H9 (cell line): ENCODE measurements around the gene CLEC4E. TPM values are rescaled to one million over a fixed set of nuclear protein-coding genes. Genes with fewer than 3 reads are reported as not detected.
"Not testable (repeated sequence)": the region's sequence is repeated elsewhere in the genome, so short reads cannot be mapped to it uniquely, and the experiment has no call there.

Experiments used
- DNase-seq: peaks from one replicate; pipeline ENCODE4 v3.0.0-alpha.2; 2017
- H2AFZ ChIP-seq: one replicate; pipeline ENCODE4 v1.6.1; 2013; ENCODE audit warnings: mild to moderate bottlenecking, low read length, control low read depth, moderate library complexity
- H2AK5ac ChIP-seq: 2 replicates; pipeline ENCODE4 v1.6.1; 2013; ENCODE audit warnings: low read length, control low read depth, mixed read lengths; ENCODE audit not compliant: insufficient read length
- H2BK120ac ChIP-seq: one replicate; pipeline ENCODE4 v1.6.1; 2013; ENCODE audit warnings: low read depth, mild to moderate bottlenecking, low read length, control low read depth, inconsistent platforms; ENCODE audit not compliant: poor library complexity, severe bottlenecking
- H2BK12ac ChIP-seq: 2 replicates; pipeline ENCODE4 v1.6.1; 2013; ENCODE audit warnings: low read length, control low read depth, mixed read lengths, low read depth; ENCODE audit not compliant: insufficient read length
- H2BK15ac ChIP-seq: 2 replicates; pipeline ENCODE4 v1.6.1; 2013; ENCODE audit warnings: low read depth, low read length, control low read depth
- H2BK20ac ChIP-seq: one replicate; pipeline ENCODE4 v1.6.1; 2013; ENCODE audit warnings: low read depth, mild to moderate bottlenecking, low read length, control low read depth, inconsistent platforms; ENCODE audit not compliant: poor library complexity, severe bottlenecking
- H2BK5ac ChIP-seq: 2 replicates; pipeline ENCODE4 v1.6.1; 2013; ENCODE audit warnings: low read length, control low read depth, mixed read lengths; ENCODE audit not compliant: insufficient read length
- H3K14ac ChIP-seq: 2 replicates; pipeline ENCODE4 v1.6.1; 2013; ENCODE audit warnings: low read length, control low read depth; ENCODE audit not compliant: insufficient read depth
- H3K18ac ChIP-seq: 2 replicates; pipeline ENCODE4 v1.6.1; 2013; ENCODE audit warnings: low read depth, mild to moderate bottlenecking, mixed read lengths, low read length, control low read depth; ENCODE audit not compliant: insufficient read length
- H3K23ac ChIP-seq: 2 replicates; pipeline ENCODE4 v1.6.1; 2013; ENCODE audit warnings: low read length, control low read depth, mixed read lengths, low read depth; ENCODE audit not compliant: insufficient read length
- H3K23me2 ChIP-seq: 2 replicates; pipeline ENCODE4 v1.6.1; 2013; ENCODE audit warnings: low read depth, mild to moderate bottlenecking, mixed read lengths, low read length, control low read depth; ENCODE audit not compliant: insufficient read length, poor library complexity, severe bottlenecking
- H3K27ac ChIP-seq: 2 replicates; pipeline ENCODE4 v1.5.1; 2013; ENCODE audit warnings: low read length, control low read depth, mixed read lengths, low read depth; ENCODE audit not compliant: insufficient read length
- H3K27me3 ChIP-seq: 2 replicates; pipeline ENCODE4 v1.6.1; 2013; ENCODE audit warnings: low read length, control low read depth, inconsistent platforms; ENCODE audit not compliant: insufficient read depth
- H3K4ac ChIP-seq: 2 replicates; pipeline ENCODE4 v1.6.1; 2013; ENCODE audit warnings: low read depth, mild to moderate bottlenecking, control low read depth, inconsistent platforms, low read length, moderate library complexity
- H3K4me1 ChIP-seq: 2 replicates; pipeline ENCODE4 v1.6.1; 2013; ENCODE audit warnings: low read length, control low read depth, inconsistent platforms; ENCODE audit not compliant: insufficient read depth
- H3K4me2 ChIP-seq: 2 replicates; pipeline ENCODE4 v1.6.1; 2013; ENCODE audit warnings: low read length, control low read depth, mixed read lengths; ENCODE audit not compliant: insufficient read length, insufficient read depth
- H3K56ac ChIP-seq: 2 replicates; pipeline ENCODE4 v1.6.1; 2013; ENCODE audit warnings: low read depth, mild to moderate bottlenecking, mixed read lengths, low read length, control low read depth; ENCODE audit not compliant: insufficient read length
- H3K79me1 ChIP-seq: 2 replicates; pipeline ENCODE4 v1.6.1; 2013; ENCODE audit warnings: low read depth, mild to moderate bottlenecking, moderate library complexity, low read length, control low read depth, inconsistent platforms; ENCODE audit not compliant: insufficient read depth, poor library complexity, severe bottlenecking
- H3K79me2 ChIP-seq: 2 replicates; pipeline ENCODE4 v1.6.1; 2013; ENCODE audit warnings: low read length, control low read depth, inconsistent platforms; ENCODE audit not compliant: insufficient read depth
- H3K9ac ChIP-seq: 2 replicates; pipeline ENCODE4 v1.6.1; 2013; ENCODE audit warnings: low read length, control low read depth, mixed read lengths; ENCODE audit not compliant: insufficient read length; ENCODE audit errors: extremely low read depth
- H3K9me3 ChIP-seq: one replicate; pipeline ENCODE4 v1.6.1; 2013; ENCODE audit warnings: low read depth, low read length, inconsistent platforms; ENCODE audit not compliant: control insufficient read depth
- H3T11ph ChIP-seq: one replicate; pipeline ENCODE4 v1.6.1; 2013; ENCODE audit warnings: mild to moderate bottlenecking, low read length, control low read depth, inconsistent platforms
- H4K20me1 ChIP-seq: one replicate; pipeline ENCODE4 v1.6.1; 2013; ENCODE audit not compliant: control insufficient read depth, insufficient read length, insufficient read depth
- H4K5ac ChIP-seq: 2 replicates; pipeline ENCODE4 v1.6.1; 2013; ENCODE audit warnings: low read depth, mild to moderate bottlenecking, mixed read lengths, low read length, control low read depth; ENCODE audit not compliant: insufficient read length
- H4K8ac ChIP-seq: replicated peaks from 2 replicates; pipeline ENCODE4 v1.6.1; 2013; ENCODE audit warnings: low read length, control low read depth, mixed read lengths, low read depth; ENCODE audit not compliant: insufficient read length
- H4K91ac ChIP-seq: 2 replicates; pipeline ENCODE4 v1.6.1; 2013; ENCODE audit warnings: low read depth, mild to moderate bottlenecking, moderate library complexity, mixed read lengths, low read length, control low read depth; ENCODE audit not compliant: insufficient read length
- H3K27ac Mint-ChIP-seq, 3 experiments: 2 replicates in 2 of 3; 3 replicates in 1 of 3; pipeline ENCODE4 v1.8.0; 2020 to 2021; ENCODE audit warnings: mixed read lengths in 3 of 3, mild to moderate bottlenecking in 1 of 3, moderate library complexity in 1 of 3
- H3K27me3 Mint-ChIP-seq: 2 replicates; pipeline ENCODE4 v1.8.0; 2021; ENCODE audit warnings: low read depth, mild to moderate bottlenecking, moderate library complexity, mixed read lengths
- H3K36me3 Mint-ChIP-seq, 3 experiments: 2 replicates in 2 of 3; 3 replicates in 1 of 3; pipeline ENCODE4 v1.8.0; 2020 to 2021; ENCODE audit warnings: low read depth in 3 of 3, mixed read lengths in 3 of 3; ENCODE audit not compliant: insufficient read depth in 1 of 3
- H3K4me1 Mint-ChIP-seq, 2 experiments: 2 replicates each; pipeline ENCODE4 v1.8.0; 2020; ENCODE audit warnings: mixed read lengths in 2 of 2
- H3K4me3 Mint-ChIP-seq, 2 experiments: 2 replicates in 1 of 2; 3 replicates in 1 of 2; pipeline ENCODE4 v1.8.0; 2020 to 2021; ENCODE audit warnings: mild to moderate bottlenecking in 2 of 2, mixed read lengths in 2 of 2, moderate library complexity in 1 of 2
- H3K9me3 Mint-ChIP-seq, 2 experiments: 2 replicates in 1 of 2; 3 replicates in 1 of 2; pipeline ENCODE4 v1.8.0; 2020; ENCODE audit warnings: mild to moderate bottlenecking in 2 of 2, mixed read lengths in 2 of 2, moderate library complexity in 1 of 2
- CTCF ChIP-seq: fragments of 200-600 bp; sonication (generic); conservative IDR thresholded peaks from 3 replicates; pipeline ENCODE4 v1.8.0; 2021; ENCODE audit warnings: antibody characterized with exemption, mild to moderate bottlenecking
- WGBS: extraction: QIAGEN DNeasy Blood & Tissue Kit; methylation state at CpG from one replicate; pipeline ENCODE4 v1.1.7; 2013; ENCODE audit warnings: missing lambda C conversion rate, low lambda C conversion rate, mixed read lengths; ENCODE audit not compliant: insufficient read length; ENCODE audit errors: extremely low coverage; 5-methylcytosine and 5-hydroxymethylcytosine counted together
- total RNA-seq: library from RNA; stranded (reverse); gene quantifications from 2 replicates; pipeline ENCODE4 v1.2.1, GENCODE V29; 2021

The CLEC4E gene
- total RNA-seq, 1 experiment from 2014 or later: not detected

GRCh38 chr12:8499616-8500015 is 41.1 kb downstream of the CLEC4E start:
- no peak overlapping the region for H3K27ac Mint-ChIP-seq
- H3K27me3 ChIP-seq: no peaks in the 10 kb centered on the region
- H2BK20ac ChIP-seq: no peak overlapping the region
- DNase-seq: no peak
- no peaks in the 10 kb centered on the region for H3K79me2 ChIP-seq
- no peak overlapping the region for H3K27ac ChIP-seq
- peaks cover 3% of the 10 kb centered on the region; the same call in 1 of the 2 replicates for H3K4me1 ChIP-seq
- H2AFZ ChIP-seq: no peak overlapping the region
- no peak overlapping the region for H2AK5ac ChIP-seq
- H3K4me1 Mint-ChIP-seq: peaks cover 15 to 34% of the 10 kb centered on the region in 2 experiments
- no CpG with 5 or more reads among the region's 4 CpGs for WGBS
- no peak overlapping the region for H2BK12ac ChIP-seq
- no peak overlapping the region for H3K14ac ChIP-seq
- H4K8ac ChIP-seq: no peak overlapping the region
- H4K91ac ChIP-seq: no peak overlapping the region
- no peak overlapping the region for H4K5ac ChIP-seq
- H3K4ac ChIP-seq: no peak overlapping the region
- H2BK15ac ChIP-seq: no peak overlapping the region
- H3K9me3 ChIP-seq: no peaks in the 10 kb centered on the region
- no peak overlapping the region for H3K18ac ChIP-seq
- peaks cover 0 to 3% (median 0%) of the 10 kb centered on the region in 3 experiments; a peak in 2 of 7 replicates for H3K36me3 Mint-ChIP-seq
- H2BK5ac ChIP-seq: no peak overlapping the region
- no peak overlapping the region for H3K23ac ChIP-seq
- no peak overlapping the region for H3K56ac ChIP-seq
- H3K23me2 ChIP-seq: no peaks in the 10 kb centered on the region
- no peak overlapping the region for H3K4me3 Mint-ChIP-seq
- H3K9ac ChIP-seq: no peak overlapping the region
- H3K27me3 Mint-ChIP-seq: no peaks in the 10 kb centered on the region
- H3K4me2 ChIP-seq: no peak overlapping the region
- no peaks in the 10 kb centered on the region for H3K79me1 ChIP-seq
- no peaks in the 10 kb centered on the region for H3K9me3 Mint-ChIP-seq
- no peaks in the 10 kb centered on the region for H4K20me1 ChIP-seq
- H3T11ph ChIP-seq: no peak overlapping the region
- H2BK120ac ChIP-seq: no peak overlapping the region
- peak; percentile 70 for TF ChIP-seq CTCF

- H3K27ac Mint-ChIP-seq: peak overlapping the region in 2 of 3 experiments; percentile 12 to 71; a peak in 2 of 7 replicates
- H4K8ac ChIP-seq, H2BK20ac ChIP-seq, H3K9me3 Mint-ChIP-seq, H3K4me2 ChIP-seq, H2BK15ac ChIP-seq, H3K27ac ChIP-seq, H3K23ac ChIP-seq, H3K18ac ChIP-seq, H3K79me1 ChIP-seq, H4K5ac ChIP-seq, H2AFZ ChIP-seq, H3K9me3 ChIP-seq, H3K56ac ChIP-seq, H3K27me3 Mint-ChIP-seq, H3K23me2 ChIP-seq, H3T11ph ChIP-seq, H3K27me3 ChIP-seq, H3K4me1 ChIP-seq, H3K79me2 ChIP-seq, DNase-seq, H3K14ac ChIP-seq, H2BK12ac ChIP-seq, H2BK5ac ChIP-seq, H3K36me3 Mint-ChIP-seq, H4K20me1 ChIP-seq, H2AK5ac ChIP-seq, H3K9ac ChIP-seq, H3K4me3 Mint-ChIP-seq, H3K4ac ChIP-seq, H2BK120ac ChIP-seq, H4K91ac ChIP-seq: not testable (repeated sequence)
- peaks cover 15 to 34% of the 10 kb centered on the region in 2 experiments for H3K4me1 Mint-ChIP-seq
- WGBS: no CpG with 5 or more reads among the region's 7 CpGs
Measured at GRCh38 chr12:8496074-8496473, 44.6 kb downstream of the CLEC4E start.
